HCT116 (cell line): ENCODE results near the gene CALN1. TPM values are rescaled to one million over a fixed set of nuclear protein-coding genes. Genes with fewer than 3 reads are reported as not detected.

ENCODE experiments used
- ATAC-seq: fragments of 200-7000 bp; cut with Tn5 transposase; 2 replicates; pipeline ENCODE4 v1.9.1; 2020; ENCODE audit warnings: mild to moderate bottlenecking, moderate library complexity
- BruUV-seq: library from RNA; stranded (reverse); fragments of 400-500 nt; replicated peaks from 2 replicates; lab custom pipeline; 2021; lab: Mats Ljungman, UMichigan
- CTCF ChIA-PET: fragments of 300-600 bp; sonication (Branson Sonifier 250); formaldehyde crosslinking; loops from one replicate; lab custom pipeline; 2021; ENCODE audit warnings: antibody characterized with exemption; lab: Charles Lee
- POLR2A ChIA-PET: fragments of 300-600, 350-600 bp; sonication (Branson Sonifier 250); formaldehyde crosslinking; loops from one replicate; lab custom pipeline; 2021; ENCODE audit warnings: antibody characterized with exemption; lab: Charles Lee
- RAD21 ChIA-PET, 2 experiments: fragments of 300-600 bp; sonication (Branson Sonifier 250); formaldehyde crosslinking; loops; one replicate each; lab custom pipeline; 2023; ENCODE audit warnings: low total read pairs in 2 of 2; ENCODE audit not compliant: uncharacterized antibody in 2 of 2, unreplicated experiment in 2 of 2, low non-redundant PET in 1 of 2; lab: Charles Lee
- DNase-seq: peaks from one replicate; pipeline ENCODE4 v3.0.0-alpha.2; 2010; ENCODE audit warnings: low read depth, low spot score
- H2AFZ ChIP-seq: fragments of 200-600 bp; shearing (Covaris generic), sonication (generic); 2 replicates; pipeline ENCODE4 v1.6.1; 2017; ENCODE audit warnings: low read depth, mixed run types, mixed read lengths, antibody characterized with exemption, low read length; ENCODE audit not compliant: poor library complexity, severe bottlenecking
- H3K27ac ChIP-seq: 2 replicates; pipeline ENCODE4 v1.5.1; 2012; ENCODE audit warnings: low read depth, low read length
- H3K27me3 ChIP-seq: fragments of 200-600 bp; sonication (generic); 2 replicates; pipeline ENCODE4 v1.6.1; 2016; ENCODE audit warnings: mixed run types, low read length, mixed read lengths; ENCODE audit not compliant: insufficient read depth
- H3K36me3 ChIP-seq, 2 experiments: fragments of 200-500 bp in 1 of 2; fragments of 200-600 bp in 1 of 2; sonication (Bioruptor generic) in 1 of 2; sonication (generic) in 1 of 2; 2 replicates each; pipeline versions ENCODE4 v1.5.1 to v1.6.1; 2014 to 2016; ENCODE audit warnings: low read length in 2 of 2, inconsistent platforms in 1 of 2, mixed read lengths in 1 of 2, mixed run types in 1 of 2; ENCODE audit not compliant: insufficient read depth in 2 of 2, control insufficient read depth in 1 of 2
- H3K4me1 ChIP-seq, 2 experiments: fragments of 200-600 bp in 1 of 2; sonication (generic) in 1 of 2; 2 replicates each; pipeline versions ENCODE4 v1.5.1 to v1.6.1; 2012 to 2017; ENCODE audit warnings: low read length in 2 of 2, inconsistent platforms in 1 of 2, mild to moderate bottlenecking in 1 of 2, mixed read lengths in 1 of 2, mixed run types in 1 of 2, moderate library complexity in 1 of 2; ENCODE audit not compliant: insufficient read depth in 2 of 2, control insufficient read depth in 1 of 2
- H3K4me2 ChIP-seq: fragments of 200-600 bp; sonication (generic); 2 replicates; pipeline ENCODE4 v1.6.1; 2017; ENCODE audit warnings: mixed run types, low read length, mixed read lengths
- H3K4me3 ChIP-seq, 2 experiments: fragments of 200-600 bp in 1 of 2; sonication (generic) in 1 of 2; replicated peaks in 1 of 2; 2 replicates each; pipeline ENCODE4 v1.5.1; 2011 to 2016; ENCODE audit warnings: low read length in 2 of 2, control low read depth in 1 of 2, low read depth in 1 of 2, mild to moderate bottlenecking in 1 of 2, mixed read lengths in 1 of 2, mixed run types in 1 of 2
- H3K79me2 ChIP-seq: fragments of 200-600 bp; sonication (generic); 2 replicates; pipeline ENCODE4 v1.6.1; 2017; ENCODE audit warnings: mild to moderate bottlenecking, mixed run types, low read length, moderate library complexity, mixed read lengths; ENCODE audit not compliant: insufficient read depth
- H3K9ac ChIP-seq: fragments of 200-600 bp; sonication (generic); 2 replicates; pipeline ENCODE4 v1.6.1; 2016; ENCODE audit warnings: low read length, mixed read lengths
- H3K9me2 ChIP-seq: fragments of 200-600 bp; sonication (generic), shearing (Covaris generic); 2 replicates; pipeline ENCODE4 v1.6.1; 2017; ENCODE audit warnings: mixed run types, mild to moderate bottlenecking, moderate library complexity; ENCODE audit not compliant: insufficient read depth
- H3K9me3 ChIP-seq, 2 experiments: fragments of 200-500 bp in 1 of 2; fragments of 200-600 bp in 1 of 2; sonication (Bioruptor generic) in 1 of 2; sonication (generic) in 1 of 2; 2 replicates each; pipeline ENCODE4 v1.6.1; 2014 to 2017; ENCODE audit warnings: low read length in 2 of 2, mixed read lengths in 2 of 2, inconsistent platforms in 1 of 2, low read depth in 1 of 2, mild to moderate bottlenecking in 1 of 2, mixed run types in 1 of 2, moderate library complexity in 1 of 2; ENCODE audit not compliant: control insufficient read depth in 1 of 2, insufficient read depth in 1 of 2
- H4K20me1 ChIP-seq: fragments of 200-600 bp; sonication (generic), shearing (Covaris generic); 2 replicates; pipeline ENCODE4 v1.6.1; 2017; ENCODE audit warnings: mixed run types, mild to moderate bottlenecking, moderate library complexity; ENCODE audit not compliant: insufficient read depth
- ELF1 ChIP-seq: IDR thresholded peaks from 2 replicates; pipeline ENCODE4 v1.6.1; 2012; ENCODE audit warnings: low read depth, borderline replicate concordance
- FOSL1 ChIP-seq: IDR thresholded peaks from 2 replicates; pipeline ENCODE4 v1.6.1; 2012; ENCODE audit warnings: low read depth
- POLR2A ChIP-seq: IDR thresholded peaks from 2 replicates; pipeline ENCODE4 v1.7.0; 2011; ENCODE audit warnings: borderline replicate concordance; ENCODE audit not compliant: insufficient read depth, insufficient read length; ENCODE audit errors: extremely low read depth
- RAD21 ChIP-seq: IDR thresholded peaks from 2 replicates; pipeline ENCODE4 v1.6.1; 2012; ENCODE audit warnings: low read depth, mild to moderate bottlenecking
- REST ChIP-seq: IDR thresholded peaks from 2 replicates; pipeline ENCODE4 v1.6.1; 2012; ENCODE audit warnings: low read depth
- ZBTB33 ChIP-seq: IDR thresholded peaks from 2 replicates; pipeline ENCODE4 v1.6.1; 2011; ENCODE audit warnings: mild to moderate bottlenecking, low read length, moderate library complexity; ENCODE audit not compliant: insufficient replicate concordance; ENCODE audit errors: extremely low read depth
- intact Hi-C: fragments of 100-400 bp; cut with micrococcal nuclease; formaldehyde crosslinking; loops from 2 replicates; pipeline ENCODE4 v1.10.0; 2022
- total RNA-seq: library from RNA; stranded (reverse); gene quantifications from one replicate; pipeline ENCODE4 v1.2.1, GENCODE V29; 2021; ENCODE audit not compliant: unreplicated experiment

CALN1 gene
- total RNA-seq, 1 experiment from 2014 or later = 0.17 TPM

GRCh38 chr7:72281308-72281707, 130.8 kb downstream of the CALN1 start:
- Histone ChIP-seq H3K9me2 (no peaks in the 10 kb centered on the region), H3K27ac (no peak overlapping the region), H2AFZ (no peak overlapping the region), H3K9ac (no peak overlapping the region), H3K4me1 (no peaks in the 10 kb centered on the region), H3K4me3 (no peak overlapping the region), H3K9me3 (no peaks in the 10 kb centered on the region), H3K79me2 (no peaks in the 10 kb centered on the region), H3K36me3 (no peaks in the 10 kb centered on the region), H3K4me2 (no peak overlapping the region), H4K20me1 (no peaks in the 10 kb centered on the region), H3K27me3 (no peaks in the 10 kb centered on the region)
- TF ChIP-seq RAD21 (no peak), ZBTB33 (no peak), FOSL1 (no peak), REST (no peak), ELF1 (no peak), POLR2A (no peak)
- CTCF ChIA-PET = no interaction called here
- intact Hi-C loops = no loop called here
- no peak for ATAC-seq
- BruUV-seq = no TSS peak
- POLR2A ChIA-PET = no interaction called here
- RAD21 ChIA-PET = no interaction called here
- no peak for DNase-seq
